Natural killer cell treated with Interleukin-12 subunit alpha and Interleukin-12 subunit beta and Interleukin-15 and Interleukin-18, amount 100 ng/mL, for 72 hours (primary cell): ENCODE data around the gene TSPAN3. TPM values are rescaled to one million over a fixed set of nuclear protein-coding genes. Genes with fewer than 3 reads are reported as not detected.

ENCODE experiments used
- ATAC-seq, 2 donors: fragments of 150-1000 bp; cut with Tn5 transposase in 1 of 2; sonication (Bioruptor Pico), chemical (Tn5 transposase) in 1 of 2; 2 replicates each; pipeline ENCODE4 v1.10.0; 2021
- DNase-seq: peaks from one replicate; pipeline ENCODE4 v3.0.0; 2022; ENCODE audit warnings: low spot score
- H3K27ac Mint-ChIP-seq, 2 donors: 1 replicate in 1 of 2; 2 replicates in 1 of 2; pipeline ENCODE4 v1.8.0; 2022; ENCODE audit warnings: mixed read lengths in 2 of 2, mild to moderate bottlenecking in 1 of 2, moderate library complexity in 1 of 2
- H3K27me3 Mint-ChIP-seq, 2 donors: 1 replicate in 1 of 2; 2 replicates in 1 of 2; pipeline ENCODE4 v1.8.0; 2022; ENCODE audit warnings: mixed read lengths in 2 of 2
- H3K36me3 Mint-ChIP-seq: one replicate; pipeline ENCODE4 v1.8.0; 2022; ENCODE audit warnings: mixed read lengths
- H3K4me1 Mint-ChIP-seq, 2 donors: 1 replicate in 1 of 2; 2 replicates in 1 of 2; pipeline ENCODE4 v1.8.0; 2022; ENCODE audit warnings: low read depth in 2 of 2, mixed read lengths in 2 of 2, mild to moderate bottlenecking in 1 of 2
- H3K4me3 Mint-ChIP-seq: one replicate; pipeline ENCODE4 v1.8.0; 2022; ENCODE audit warnings: mixed read lengths
- H3K9me3 Mint-ChIP-seq: 2 replicates; pipeline ENCODE4 v1.8.0; 2022; ENCODE audit warnings: mixed read lengths
- total RNA-seq, 2 donors: library from RNA; stranded (reverse); gene quantifications; one replicate each; pipeline ENCODE4 v1.2.3, GENCODE V29; 2022

Gene TSPAN3
- total RNA-seq, 2 donors from 2014 or later = 49.3 to 54.9 TPM

- peaks cover 50 to 61% of the 10 kb centered on the region in 2 donors for H3K4me1 Mint-ChIP-seq
- peak overlapping the region; percentile 100 for H3K27ac Mint-ChIP-seq
- H3K36me3 Mint-ChIP-seq = peaks cover 4% of the 10 kb centered on the region
- DNase-seq = peak; percentile 75
- H3K27me3 Mint-ChIP-seq = no peaks in the 10 kb centered on the region
- H3K4me3 Mint-ChIP-seq = peak overlapping the region; percentile 69
- ATAC-seq = peak; percentile 41 to 43
- H3K9me3 Mint-ChIP-seq = no peaks in the 10 kb centered on the region
These were observed 46.4 kb downstream of the TSPAN3 start for GRCh38 chr15:77024273-77025082.

GRCh38 chr15:77023576-77024272 lies 47.2 kb downstream of the TSPAN3 start:
- H3K4me1 Mint-ChIP-seq = peaks cover 57 to 66% of the 10 kb centered on the region in 2 donors
- no peaks in the 10 kb centered on the region for H3K27me3 Mint-ChIP-seq
- H3K9me3 Mint-ChIP-seq = no peaks in the 10 kb centered on the region
- ATAC-seq = peak; percentile 24 to 53
- H3K36me3 Mint-ChIP-seq = peaks cover 4% of the 10 kb centered on the region
- DNase-seq = no peak
- peak overlapping the region; percentile 100 for H3K27ac Mint-ChIP-seq
- H3K4me3 Mint-ChIP-seq = peak overlapping the region; percentile 69

- H3K36me3 Mint-ChIP-seq = peaks cover 4% of the 10 kb centered on the region
- no peaks in the 10 kb centered on the region for H3K9me3 Mint-ChIP-seq
- peaks cover 65 to 72% of the 10 kb centered on the region in 2 donors for H3K4me1 Mint-ChIP-seq
- H3K4me3 Mint-ChIP-seq = peak overlapping the region; percentile 97
- ATAC-seq (no peak), DNase-seq (no peak)
- peak overlapping the region; percentile 100 for H3K27ac Mint-ChIP-seq
- H3K27me3 Mint-ChIP-seq = no peaks in the 10 kb centered on the region
These were observed 48.0 kb downstream of the TSPAN3 start for GRCh38 chr15:77022646-77023575.

- ATAC-seq = peak; percentile 75 to 77
- H3K27ac Mint-ChIP-seq = peak overlapping the region; percentile 100
- peak overlapping the region; percentile 97 for H3K4me3 Mint-ChIP-seq
- peaks cover 4% of the 10 kb centered on the region for H3K36me3 Mint-ChIP-seq
- H3K9me3 Mint-ChIP-seq = no peaks in the 10 kb centered on the region
- H3K4me1 Mint-ChIP-seq = peaks cover 68 to 77% of the 10 kb centered on the region in 2 donors
- H3K27me3 Mint-ChIP-seq = no peaks in the 10 kb centered on the region
- no peak for DNase-seq
These were observed 49.0 kb downstream of the TSPAN3 start for GRCh38 chr15:77021803-77022381.

GRCh38 chr15:77021088-77021481 lies 49.8 kb downstream of the TSPAN3 start:
- Mint-ChIP-seq H3K9me3 (no peaks in the 10 kb centered on the region), H3K4me3 (peak overlapping the region; percentile 97), H3K4me1 (peaks cover 71 to 78% of the 10 kb centered on the region in 2 donors), H3K27me3 (no peaks in the 10 kb centered on the region), H3K36me3 (peaks cover 4% of the 10 kb centered on the region), H3K27ac (peak overlapping the region; percentile 100)
- ATAC-seq (no peak), DNase-seq (no peak)

- peaks cover 4% of the 10 kb centered on the region for H3K36me3 Mint-ChIP-seq
- peak overlapping the region; percentile 97 for H3K4me3 Mint-ChIP-seq
- H3K27ac Mint-ChIP-seq = peak overlapping the region; percentile 100
- H3K27me3 Mint-ChIP-seq = no peaks in the 10 kb centered on the region
- ATAC-seq (no peak), DNase-seq (no peak)
- H3K4me1 Mint-ChIP-seq = peaks cover 69 to 79% of the 10 kb centered on the region in 2 donors
- H3K9me3 Mint-ChIP-seq = no peaks in the 10 kb centered on the region
These were observed 50.4 kb downstream of the TSPAN3 start for GRCh38 chr15:77020348-77021087.

- ATAC-seq = peak; percentile 34 to 62
- DNase-seq = no peak
- peak overlapping the region; percentile 100 for H3K27ac Mint-ChIP-seq
- H3K27me3 Mint-ChIP-seq = no peaks in the 10 kb centered on the region
- H3K4me1 Mint-ChIP-seq = peaks cover 77 to 84% of the 10 kb centered on the region in 2 donors
- H3K4me3 Mint-ChIP-seq = peak overlapping the region; percentile 58
- peaks cover 4% of the 10 kb centered on the region for H3K36me3 Mint-ChIP-seq
- no peaks in the 10 kb centered on the region for H3K9me3 Mint-ChIP-seq
These were observed 51.2 kb downstream of the TSPAN3 start for GRCh38 chr15:77019521-77020331.

- H3K36me3 Mint-ChIP-seq = peaks cover 4% of the 10 kb centered on the region
These were observed 52.0 kb downstream of the TSPAN3 start for GRCh38 chr15:77018796-77019505.

GRCh38 chr15:77017761-77018720 lies 52.9 kb downstream of the TSPAN3 start:
- ATAC-seq = no peak
- Mint-ChIP-seq H3K36me3 (peaks cover 4% of the 10 kb centered on the region), H3K4me3 (no peak overlapping the region), H3K4me1 (peaks cover 83 to 91% of the 10 kb centered on the region in 2 donors), H3K27ac (peak overlapping the region; percentile 100), H3K9me3 (no peaks in the 10 kb centered on the region), H3K27me3 (no peaks in the 10 kb centered on the region)
- DNase-seq = no peak

More at GRCh38 chr15:77018796-77019505, 52.0 kb downstream of the TSPAN3 start:
- H3K27ac Mint-ChIP-seq = peak overlapping the region; percentile 100
- peak overlapping the region; percentile 58 for H3K4me3 Mint-ChIP-seq
- no peaks in the 10 kb centered on the region for H3K27me3 Mint-ChIP-seq
- DNase-seq (no peak), ATAC-seq (no peak)
- no peaks in the 10 kb centered on the region for H3K9me3 Mint-ChIP-seq
- H3K4me1 Mint-ChIP-seq = peaks cover 83 to 91% of the 10 kb centered on the region in 2 donors

GRCh38 chr15:77017091-77017660 lies 53.7 kb downstream of the TSPAN3 start:
- ATAC-seq (no peak), DNase-seq (no peak)
- no peaks in the 10 kb centered on the region for H3K9me3 Mint-ChIP-seq
- no peaks in the 10 kb centered on the region for H3K27me3 Mint-ChIP-seq
- peak overlapping the region; percentile 100 for H3K27ac Mint-ChIP-seq
- peaks cover 2% of the 10 kb centered on the region for H3K36me3 Mint-ChIP-seq
- no peak overlapping the region for H3K4me3 Mint-ChIP-seq
- peaks cover 82 to 90% of the 10 kb centered on the region in 2 donors for H3K4me1 Mint-ChIP-seq
